ENCODE measurements around the gene KAT2B.

KAT2B gene

GRCh38 chr3:20062996-20063395 is 22.8 kb downstream of the KAT2B start:
- no peaks in the 10 kb centered on the region for H3K36me3 ChIP-seq (ENCODE audit: insufficient read depth, low read length)
- H2AFZ ChIP-seq (ENCODE audit: low read depth, low read length) = no peak overlapping the region
- H3K4me1 ChIP-seq (ENCODE audit: insufficient read depth, low read length) = peaks cover 9% of the 10 kb centered on the region
- no peak overlapping the region for H3K4me3 ChIP-seq (ENCODE audit: low read length)
- no peaks in the 10 kb centered on the region for H3K9me3 ChIP-seq (ENCODE audit: low read length)
- H3K27me3 ChIP-seq (ENCODE audit: insufficient read depth, low read length) = no peaks in the 10 kb centered on the region

DNA sequence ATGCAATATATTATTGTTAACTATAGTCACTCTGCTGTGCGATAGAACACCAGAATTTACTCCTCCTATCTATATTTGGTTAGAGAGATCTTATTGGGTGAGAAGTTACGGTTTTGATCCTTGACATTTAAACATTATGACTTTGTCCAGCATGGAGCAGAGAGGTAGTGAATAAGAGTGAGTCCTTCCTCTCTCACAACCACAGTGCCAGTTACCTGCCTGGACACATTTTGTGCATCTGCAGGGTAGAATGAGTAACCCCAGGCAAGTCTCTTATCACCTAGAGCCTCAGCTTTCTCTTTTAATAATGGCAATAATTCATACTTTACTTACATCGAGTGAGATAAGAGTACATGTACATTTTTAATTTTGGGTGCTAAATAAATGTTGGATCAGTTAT is 24.1 kb downstream of the KAT2B start:
- H3K9me3 ChIP-seq (ENCODE audit: low read length) = no peaks in the 10 kb centered on the region
- H3K36me3 ChIP-seq (ENCODE audit: insufficient read depth, low read length) = no peaks in the 10 kb centered on the region
- H3K4me3 ChIP-seq (ENCODE audit: low read length) = no peak overlapping the region
- H3K27me3 ChIP-seq (ENCODE audit: insufficient read depth, low read length) = no peaks in the 10 kb centered on the region
- no peak overlapping the region for H2AFZ ChIP-seq (ENCODE audit: low read depth, low read length)
- H3K4me1 ChIP-seq (ENCODE audit: insufficient read depth, low read length) = peaks cover 8% of the 10 kb centered on the region

DNA sequence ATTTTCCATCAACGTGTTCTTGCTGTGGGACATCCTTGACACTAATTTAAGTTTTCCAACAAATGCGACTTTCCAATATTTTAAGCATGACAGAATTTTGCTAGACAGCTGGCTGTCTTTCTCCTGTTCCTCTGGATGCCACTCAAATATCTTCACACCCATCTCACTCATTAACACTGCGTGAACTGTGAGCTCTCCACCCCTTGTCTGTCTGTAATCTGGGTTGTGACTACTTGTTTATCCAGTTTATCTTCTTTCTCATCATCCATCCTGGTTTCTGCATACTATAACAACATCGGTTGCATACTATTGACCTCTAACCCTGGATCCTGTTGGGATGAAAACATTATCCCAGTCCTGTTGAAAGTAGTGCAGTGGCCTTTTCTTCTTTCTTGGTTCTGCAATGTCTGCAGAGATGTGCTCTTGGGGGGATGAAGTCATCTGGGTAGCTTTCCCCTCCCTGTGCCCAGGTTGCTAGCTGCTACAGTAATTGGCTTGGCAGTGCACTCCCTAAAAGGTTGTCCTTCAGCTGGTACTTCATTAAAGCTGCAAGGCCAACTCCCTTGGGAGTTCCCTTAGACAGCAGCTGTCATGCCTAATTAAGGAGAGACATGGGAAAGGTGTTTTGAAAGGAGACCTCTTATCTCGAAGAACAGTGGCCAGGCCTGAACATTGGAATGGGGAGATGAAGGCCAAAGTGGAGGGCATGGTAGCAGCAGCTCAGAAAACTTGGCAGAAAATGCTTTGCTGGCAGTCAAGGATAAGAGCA is 24.7 kb downstream of the KAT2B start:
- H2AFZ ChIP-seq (ENCODE audit: low read depth, low read length) = no peak overlapping the region
- H3K27me3 ChIP-seq (ENCODE audit: insufficient read depth, low read length) = no peaks in the 10 kb centered on the region
- no peaks in the 10 kb centered on the region for H3K36me3 ChIP-seq (ENCODE audit: insufficient read depth, low read length)
- no peaks in the 10 kb centered on the region for H3K9me3 ChIP-seq (ENCODE audit: low read length)
- no peak overlapping the region for H3K4me3 ChIP-seq (ENCODE audit: low read length)
- H3K4me1 ChIP-seq (ENCODE audit: insufficient read depth, low read length) = peaks cover 8% of the 10 kb centered on the region

- Histone ChIP-seq H3K27me3 (ENCODE audit: insufficient read depth, low read length) (no peaks in the 10 kb centered on the region), H2AFZ (ENCODE audit: low read depth, low read length) (no peak overlapping the region), H3K9me3 (ENCODE audit: low read length) (no peaks in the 10 kb centered on the region), H3K4me3 (ENCODE audit: low read length) (no peak overlapping the region), H3K36me3 (ENCODE audit: insufficient read depth, low read length) (no peaks in the 10 kb centered on the region), H3K4me1 (ENCODE audit: insufficient read depth, low read length) (peaks cover 8% of the 10 kb centered on the region)
Measured at GRCh38 chr3:20066079-20066478, 25.8 kb downstream of the KAT2B start.

DNA sequence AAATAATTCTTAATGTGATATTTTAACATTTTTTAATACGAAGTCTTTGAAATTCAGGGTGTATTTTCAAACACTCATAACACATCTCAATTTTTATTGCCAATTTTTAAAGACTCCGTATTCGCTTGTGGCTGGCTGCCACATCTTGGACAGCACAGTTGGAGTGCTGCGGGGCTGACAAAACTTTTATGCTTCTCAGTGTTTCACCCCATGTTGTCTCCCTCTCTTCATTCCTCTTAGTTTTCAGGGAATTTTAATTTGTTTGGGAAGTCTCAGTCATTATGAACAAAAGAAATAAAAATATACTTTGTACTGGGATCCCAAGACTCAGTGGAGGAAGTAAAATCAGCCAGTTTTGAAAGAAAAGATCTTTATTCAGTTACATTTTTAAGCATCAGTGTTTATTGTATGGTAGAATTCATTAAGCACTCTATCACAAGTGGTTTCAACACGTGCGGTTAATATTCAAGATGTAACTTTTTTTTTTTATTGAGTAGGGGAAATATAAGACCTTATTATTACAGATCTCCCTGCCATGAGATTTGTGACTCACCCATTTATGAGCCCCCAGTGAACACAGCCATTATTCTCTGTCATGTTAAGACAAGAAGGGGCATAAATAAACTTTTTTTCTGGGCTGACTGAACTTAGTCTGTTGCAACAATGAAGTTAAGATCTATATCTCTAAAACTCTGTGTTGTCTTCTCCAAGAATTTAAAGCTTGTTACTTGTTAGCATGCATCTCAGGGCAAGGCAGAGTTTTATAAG is 26.8 kb downstream of the KAT2B start:
- Histone ChIP-seq H3K9me3 (ENCODE audit: low read length) (no peaks in the 10 kb centered on the region), H3K27me3 (ENCODE audit: insufficient read depth, low read length) (no peaks in the 10 kb centered on the region), H3K36me3 (ENCODE audit: insufficient read depth, low read length) (no peaks in the 10 kb centered on the region), H2AFZ (ENCODE audit: low read depth, low read length) (no peak overlapping the region), H3K4me3 (ENCODE audit: low read length) (no peak overlapping the region), H3K4me1 (ENCODE audit: insufficient read depth, low read length) (peaks cover 13% of the 10 kb centered on the region)

GRCh38 chr3:20068512-20069177 is 28.4 kb downstream of the KAT2B start:
- no peak overlapping the region for H2AFZ ChIP-seq (ENCODE audit: low read depth, low read length)
- H3K36me3 ChIP-seq (ENCODE audit: insufficient read depth, low read length) = no peaks in the 10 kb centered on the region
- peaks cover 21% of the 10 kb centered on the region for H3K4me1 ChIP-seq (ENCODE audit: insufficient read depth, low read length)
- H3K9me3 ChIP-seq (ENCODE audit: low read length) = no peaks in the 10 kb centered on the region
- no peaks in the 10 kb centered on the region for H3K27me3 ChIP-seq (ENCODE audit: insufficient read depth, low read length)
- no peak overlapping the region for H3K4me3 ChIP-seq (ENCODE audit: low read length)

- Histone ChIP-seq H2AFZ (ENCODE audit: low read depth, low read length) (no peak overlapping the region), H3K27me3 (ENCODE audit: insufficient read depth, low read length) (no peaks in the 10 kb centered on the region), H3K4me3 (ENCODE audit: low read length) (no peak overlapping the region), H3K4me1 (ENCODE audit: insufficient read depth, low read length) (peaks cover 23% of the 10 kb centered on the region), H3K36me3 (ENCODE audit: insufficient read depth, low read length) (no peaks in the 10 kb centered on the region), H3K9me3 (ENCODE audit: low read length) (no peaks in the 10 kb centered on the region)
Measured at GRCh38 chr3:20069178-20069532, 28.9 kb downstream of the KAT2B start.

DNA sequence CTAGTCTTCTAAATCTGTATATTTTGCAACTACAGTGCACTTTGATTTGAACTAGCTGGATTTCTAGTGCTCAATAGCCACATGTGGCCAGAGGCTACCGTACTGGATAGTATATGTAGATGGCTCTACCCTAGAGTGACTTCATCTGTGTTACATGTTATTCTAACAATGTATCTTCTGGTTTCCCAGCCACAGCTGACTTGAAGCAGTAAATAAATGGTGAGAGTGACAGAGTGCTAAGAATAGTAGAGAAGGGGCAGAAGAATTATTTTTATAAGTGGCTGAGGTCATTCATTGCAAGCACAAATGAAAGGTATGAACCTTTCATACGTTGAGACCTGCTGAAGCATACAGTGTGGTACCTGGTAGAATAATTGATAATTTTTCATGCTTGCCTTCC is 30.9 kb downstream of the KAT2B start:
- Histone ChIP-seq H3K9me3 (ENCODE audit: low read length) (no peaks in the 10 kb centered on the region), H3K4me1 (ENCODE audit: insufficient read depth, low read length) (peaks cover 19% of the 10 kb centered on the region), H3K27me3 (ENCODE audit: insufficient read depth, low read length) (no peaks in the 10 kb centered on the region), H2AFZ (ENCODE audit: low read depth, low read length) (no peak overlapping the region), H3K36me3 (ENCODE audit: insufficient read depth, low read length) (no peaks in the 10 kb centered on the region), H3K4me3 (ENCODE audit: low read length) (no peak overlapping the region)

DNA sequence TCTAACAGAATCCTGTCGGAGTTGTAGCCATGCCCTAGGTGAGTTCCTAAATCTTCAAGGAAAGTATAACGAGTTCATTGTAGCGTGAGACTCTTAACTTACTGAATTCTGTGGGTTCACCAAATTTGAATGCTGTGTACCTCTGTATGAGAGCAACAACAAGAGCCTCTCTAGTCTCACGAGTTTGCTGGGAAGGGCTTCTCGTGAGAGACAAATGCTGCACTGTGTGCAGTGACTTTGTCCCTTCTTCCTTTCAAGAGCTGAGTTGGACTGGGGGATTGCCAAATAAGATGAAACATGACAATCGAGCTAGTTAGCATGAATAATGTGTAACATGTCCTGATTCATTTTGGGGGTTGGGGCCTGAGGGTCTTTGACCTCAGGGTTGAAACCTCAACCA is 32.2 kb downstream of the KAT2B start:
- Histone ChIP-seq H3K4me3 (ENCODE audit: low read length) (no peak overlapping the region), H3K27me3 (ENCODE audit: insufficient read depth, low read length) (no peaks in the 10 kb centered on the region), H3K36me3 (ENCODE audit: insufficient read depth, low read length) (no peaks in the 10 kb centered on the region), H3K4me1 (ENCODE audit: insufficient read depth, low read length) (peaks cover 15% of the 10 kb centered on the region), H3K9me3 (ENCODE audit: low read length) (no peaks in the 10 kb centered on the region), H2AFZ (ENCODE audit: low read depth, low read length) (no peak overlapping the region)

DNA sequence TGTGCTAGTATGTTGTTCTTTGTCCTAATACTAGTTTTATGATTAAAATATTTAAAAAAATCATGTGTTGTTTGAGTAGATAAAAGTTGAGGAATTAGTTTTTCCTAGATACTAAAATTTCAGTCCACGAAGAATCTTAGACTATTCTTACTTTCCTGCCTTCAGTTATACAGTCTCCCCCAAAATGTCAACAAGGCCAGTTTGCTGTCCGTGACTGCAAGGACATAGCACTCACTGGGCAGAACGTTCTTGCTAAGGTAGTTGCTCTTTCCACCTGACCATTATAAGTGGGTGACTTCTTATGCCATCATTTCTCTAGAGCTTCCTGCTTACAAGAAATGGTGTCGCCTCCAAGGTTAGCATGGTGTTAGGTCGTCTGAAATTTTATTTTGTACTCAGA is 32.8 kb downstream of the KAT2B start:
- no peaks in the 10 kb centered on the region for H3K36me3 ChIP-seq (ENCODE audit: insufficient read depth, low read length)
- no peak overlapping the region for H2AFZ ChIP-seq (ENCODE audit: low read depth, low read length)
- no peak overlapping the region for H3K4me3 ChIP-seq (ENCODE audit: low read length)
- no peaks in the 10 kb centered on the region for H3K27me3 ChIP-seq (ENCODE audit: insufficient read depth, low read length)
- H3K9me3 ChIP-seq (ENCODE audit: low read length) = no peaks in the 10 kb centered on the region
- H3K4me1 ChIP-seq (ENCODE audit: insufficient read depth, low read length) = peaks cover 15% of the 10 kb centered on the region

DNA sequence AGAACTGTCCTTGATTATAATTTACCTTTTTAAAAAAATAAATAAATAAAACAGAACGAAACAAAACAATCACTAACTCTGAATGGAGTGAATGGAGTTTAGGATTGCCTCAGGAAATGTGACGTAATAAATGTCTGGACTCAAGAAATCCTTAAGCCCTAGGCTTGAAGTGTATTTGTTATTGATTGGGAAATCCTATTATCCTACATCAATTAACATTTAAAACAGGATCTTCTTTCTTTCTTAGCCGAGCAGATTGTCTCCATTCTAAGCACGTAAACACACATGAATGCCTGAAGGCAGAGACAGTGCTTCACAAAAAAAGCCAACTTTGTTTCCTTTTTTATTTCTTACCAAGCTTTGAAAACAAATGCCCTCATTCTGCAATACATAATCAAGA is 33.4 kb downstream of the KAT2B start:
- no peak overlapping the region for H2AFZ ChIP-seq (ENCODE audit: low read depth, low read length)
- no peaks in the 10 kb centered on the region for H3K9me3 ChIP-seq (ENCODE audit: low read length)
- no peaks in the 10 kb centered on the region for H3K27me3 ChIP-seq (ENCODE audit: insufficient read depth, low read length)
- no peak overlapping the region for H3K4me3 ChIP-seq (ENCODE audit: low read length)
- H3K4me1 ChIP-seq (ENCODE audit: insufficient read depth, low read length) = peaks cover 15% of the 10 kb centered on the region
- H3K36me3 ChIP-seq (ENCODE audit: insufficient read depth, low read length) = no peaks in the 10 kb centered on the region

GRCh38 chr3:20074226-20075063 is 34.2 kb downstream of the KAT2B start:
- H3K4me3 ChIP-seq (ENCODE audit: low read length) = no peak overlapping the region
- H3K9me3 ChIP-seq (ENCODE audit: low read length) = no peaks in the 10 kb centered on the region
- no peaks in the 10 kb centered on the region for H3K36me3 ChIP-seq (ENCODE audit: insufficient read depth, low read length)
- peaks cover 15% of the 10 kb centered on the region for H3K4me1 ChIP-seq (ENCODE audit: insufficient read depth, low read length)
- no peak overlapping the region for H2AFZ ChIP-seq (ENCODE audit: low read depth, low read length)
- H3K27me3 ChIP-seq (ENCODE audit: insufficient read depth, low read length) = no peaks in the 10 kb centered on the region

GRCh38 chr3:20075197-20075596 is 35.0 kb downstream of the KAT2B start:
- peaks cover 16% of the 10 kb centered on the region for H3K4me1 ChIP-seq (ENCODE audit: insufficient read depth, low read length)
- no peaks in the 10 kb centered on the region for H3K27me3 ChIP-seq (ENCODE audit: insufficient read depth, low read length)
- no peaks in the 10 kb centered on the region for H3K36me3 ChIP-seq (ENCODE audit: insufficient read depth, low read length)
- no peaks in the 10 kb centered on the region for H3K9me3 ChIP-seq (ENCODE audit: low read length)
- no peak overlapping the region for H3K4me3 ChIP-seq (ENCODE audit: low read length)
- H2AFZ ChIP-seq (ENCODE audit: low read depth, low read length) = no peak overlapping the region

All from neuron (in vitro differentiated cells).